Measurements from ENCODE around the gene CNMD. TPM values are rescaled to one million over a fixed set of nuclear protein-coding genes. Genes with fewer than 3 reads are reported as not detected.

Gene CNMD
- total RNA-seq, 1 experiment from 2014 or later, result not detected

DNA sequence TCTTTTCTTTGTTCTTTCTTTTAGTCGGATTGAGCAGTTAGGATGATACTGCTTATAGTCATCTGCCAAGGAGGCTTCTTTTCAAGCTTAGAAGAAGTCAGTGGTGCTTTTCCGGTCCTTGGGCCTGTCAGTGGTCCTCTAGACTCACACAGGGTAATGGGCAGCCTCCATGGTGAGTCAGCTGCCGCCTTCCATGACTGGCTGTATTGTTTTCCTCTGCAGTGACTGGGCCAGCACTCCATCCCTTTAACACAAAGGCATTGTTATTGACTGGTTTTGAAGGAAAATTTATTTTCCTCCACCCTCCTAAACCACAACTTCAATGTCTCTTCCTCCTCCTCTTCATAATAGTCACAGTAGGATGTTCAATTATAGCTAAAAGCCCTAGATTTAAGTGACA is 47.1 kb upstream of the CNMD start:
- Histone ChIP-seq H3K27me3 (ENCODE audit: insufficient read depth, low read depth) (peaks cover 61% of the 10 kb centered on the region), H3K4me2 (no peak overlapping the region), H3K4me1 (replicated peaks; ENCODE audit: insufficient read depth) (no peaks in the 10 kb centered on the region), H3K79me2 (ENCODE audit: low read depth) (no peaks in the 10 kb centered on the region), H3F3A (ENCODE audit: insufficient read depth, low read depth) (no peaks in the 10 kb centered on the region), H4K20me1 (ENCODE audit: insufficient read depth) (no peaks in the 10 kb centered on the region), H3K36me3 (ENCODE audit: low read depth) (no peaks in the 10 kb centered on the region), H3K4me3 (no peak overlapping the region), H3K9me2 (ENCODE audit: insufficient read depth) (no peaks in the 10 kb centered on the region), H3K9me3 (ENCODE audit: insufficient read depth, low read depth) (no peaks in the 10 kb centered on the region), H3K27ac (no peak overlapping the region), H2AFZ (no peak overlapping the region)
- intact Hi-C loops (cut with micrococcal nuclease; ENCODE audit: unreplicated experiment), result no loop called here
- no TSS peak for BruUV-seq (replicated peaks)
- DNase-seq, result no peak
- ChIA-PET POLR2A (ENCODE audit: unreplicated experiment) (no interaction called here), CTCF (no interaction called here)
- TF ChIP-seq CTCF (conservative IDR thresholded peaks at IDR 0.05), result no peak
- no peak for TF ChIP-seq EZH2 (IDR thresholded peaks at IDR 0.05; ENCODE audit: low read depth)

DNA sequence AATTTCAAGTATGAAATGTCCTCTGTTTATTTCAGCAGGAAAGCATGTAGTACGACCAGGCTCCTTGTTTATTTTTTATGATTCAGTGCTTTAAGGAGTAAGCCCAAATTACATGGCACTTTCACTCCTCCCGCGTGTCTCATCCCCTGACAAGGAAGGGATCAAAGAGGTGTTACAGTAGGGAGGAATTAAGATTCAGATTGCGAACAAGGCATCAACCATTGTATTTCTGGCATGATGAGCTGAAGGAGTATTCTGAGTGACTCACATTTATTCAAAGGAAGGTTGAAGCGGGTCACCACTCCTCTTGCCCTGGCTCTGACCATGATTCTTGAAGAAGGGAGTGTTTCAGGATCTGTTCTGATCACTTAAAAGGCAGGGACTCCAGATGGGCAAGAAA is 46.1 kb upstream of the CNMD start:
- ChIA-PET CTCF (no interaction called here), POLR2A (ENCODE audit: unreplicated experiment) (no interaction called here)
- Histone ChIP-seq H2AFZ (no peak overlapping the region), H3F3A (ENCODE audit: insufficient read depth, low read depth) (no peaks in the 10 kb centered on the region), H3K9me2 (ENCODE audit: insufficient read depth) (no peaks in the 10 kb centered on the region), H3K4me1 (replicated peaks; ENCODE audit: insufficient read depth) (no peaks in the 10 kb centered on the region), H3K27ac (no peak overlapping the region), H3K27me3 (ENCODE audit: insufficient read depth, low read depth) (peaks cover 61% of the 10 kb centered on the region), H3K79me2 (ENCODE audit: low read depth) (no peaks in the 10 kb centered on the region), H3K9me3 (ENCODE audit: insufficient read depth, low read depth) (no peaks in the 10 kb centered on the region), H3K4me2 (no peak overlapping the region), H3K36me3 (ENCODE audit: low read depth) (no peaks in the 10 kb centered on the region), H4K20me1 (ENCODE audit: insufficient read depth) (no peaks in the 10 kb centered on the region), H3K4me3 (no peak overlapping the region)
- BruUV-seq (replicated peaks), result no TSS peak
- no peak for DNase-seq
- intact Hi-C loops (cut with micrococcal nuclease; ENCODE audit: unreplicated experiment), result no loop called here
- TF ChIP-seq CTCF (conservative IDR thresholded peaks at IDR 0.05) (no peak), EZH2 (IDR thresholded peaks at IDR 0.05; ENCODE audit: low read depth) (no peak)

DNA sequence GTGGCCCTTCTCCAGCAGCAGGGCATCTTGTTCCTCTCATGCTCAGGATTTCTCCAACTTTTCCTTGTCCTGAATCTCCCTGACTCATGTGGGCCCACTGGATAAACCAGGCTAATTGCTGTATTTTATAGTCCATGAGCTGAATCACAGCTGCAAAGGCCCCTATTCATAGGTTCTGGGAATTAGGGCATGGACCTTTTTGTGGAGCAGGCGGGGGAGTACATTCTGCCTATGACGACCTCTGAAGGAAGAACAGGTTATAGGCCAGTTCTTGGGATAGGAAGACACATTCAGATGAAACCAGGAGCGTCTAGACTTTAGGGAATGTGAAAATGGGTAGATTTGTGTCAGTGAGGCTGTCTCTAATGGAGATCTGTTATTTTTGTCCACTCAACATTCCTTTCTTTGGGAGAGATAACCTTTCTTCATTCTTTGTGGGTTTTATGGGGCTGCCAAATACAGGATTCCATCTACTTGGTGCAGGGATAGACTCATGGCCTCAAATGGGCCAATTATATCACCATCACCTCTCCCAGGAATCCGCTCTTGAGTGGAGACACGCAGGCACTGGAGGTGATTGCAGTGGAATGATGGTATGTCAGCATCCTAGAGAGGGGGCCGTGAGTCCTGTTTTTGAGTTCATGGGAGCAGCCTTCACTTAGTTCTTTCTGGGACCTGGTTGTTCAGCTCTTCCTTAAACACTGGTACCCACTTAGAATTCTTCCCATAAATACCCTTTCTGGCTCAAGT is 45.1 kb upstream of the CNMD start:
- no peaks in the 10 kb centered on the region for H3K36me3 ChIP-seq (ENCODE audit: low read depth)
- H3K27ac ChIP-seq, result no peak overlapping the region
- no peaks in the 10 kb centered on the region for H4K20me1 ChIP-seq (ENCODE audit: insufficient read depth)
- ChIA-PET POLR2A (ENCODE audit: unreplicated experiment) (no interaction called here), CTCF (no interaction called here)
- H2AFZ ChIP-seq, result no peak overlapping the region
- no peaks in the 10 kb centered on the region for H3F3A ChIP-seq (ENCODE audit: insufficient read depth, low read depth)
- no peak overlapping the region for H3K4me2 ChIP-seq
- no peak for DNase-seq
- H3K27me3 ChIP-seq (ENCODE audit: insufficient read depth, low read depth), result peaks cover 61% of the 10 kb centered on the region
- H3K4me1 ChIP-seq (replicated peaks; ENCODE audit: insufficient read depth), result no peaks in the 10 kb centered on the region
- H3K4me3 ChIP-seq, result no peak overlapping the region
- no peaks in the 10 kb centered on the region for H3K9me3 ChIP-seq (ENCODE audit: insufficient read depth, low read depth)
- no TSS peak for BruUV-seq (replicated peaks)
- TF ChIP-seq CTCF (conservative IDR thresholded peaks at IDR 0.05), result no peak
- H3K79me2 ChIP-seq (ENCODE audit: low read depth), result no peaks in the 10 kb centered on the region
- intact Hi-C loops (cut with micrococcal nuclease; ENCODE audit: unreplicated experiment), result no loop called here
- H3K9me2 ChIP-seq (ENCODE audit: insufficient read depth), result no peaks in the 10 kb centered on the region
